GM19452 (cell line): ENCODE results near the gene PUM1.

Source experiments
- ATAC-seq: cut with Tn5 transposase; IDR thresholded peaks from one replicate; pipeline ENCODE4 v1.9.1; 2021; ENCODE audit not compliant: unreplicated experiment

PUM1 gene

DNA sequence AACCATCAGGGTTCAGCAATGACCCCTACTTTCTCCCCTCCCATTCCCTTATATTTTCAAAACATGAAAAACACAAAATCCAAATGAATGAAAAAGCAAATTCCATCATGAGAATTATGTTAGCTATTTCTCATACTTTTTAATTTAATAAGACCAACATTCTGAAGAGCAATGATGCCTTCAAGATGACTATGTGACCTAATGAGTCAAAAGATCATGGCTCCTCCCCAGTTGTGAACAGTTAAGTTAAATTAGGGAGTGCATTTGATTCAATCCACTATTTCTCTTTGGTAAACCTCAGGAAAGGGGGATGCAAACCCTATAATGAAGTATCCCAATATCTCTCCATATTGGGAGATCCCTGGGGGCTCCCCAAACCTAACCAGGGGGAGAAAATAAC, 36.5 kb downstream of the PUM1 start:
- ATAC-seq, result no peak

DNA sequence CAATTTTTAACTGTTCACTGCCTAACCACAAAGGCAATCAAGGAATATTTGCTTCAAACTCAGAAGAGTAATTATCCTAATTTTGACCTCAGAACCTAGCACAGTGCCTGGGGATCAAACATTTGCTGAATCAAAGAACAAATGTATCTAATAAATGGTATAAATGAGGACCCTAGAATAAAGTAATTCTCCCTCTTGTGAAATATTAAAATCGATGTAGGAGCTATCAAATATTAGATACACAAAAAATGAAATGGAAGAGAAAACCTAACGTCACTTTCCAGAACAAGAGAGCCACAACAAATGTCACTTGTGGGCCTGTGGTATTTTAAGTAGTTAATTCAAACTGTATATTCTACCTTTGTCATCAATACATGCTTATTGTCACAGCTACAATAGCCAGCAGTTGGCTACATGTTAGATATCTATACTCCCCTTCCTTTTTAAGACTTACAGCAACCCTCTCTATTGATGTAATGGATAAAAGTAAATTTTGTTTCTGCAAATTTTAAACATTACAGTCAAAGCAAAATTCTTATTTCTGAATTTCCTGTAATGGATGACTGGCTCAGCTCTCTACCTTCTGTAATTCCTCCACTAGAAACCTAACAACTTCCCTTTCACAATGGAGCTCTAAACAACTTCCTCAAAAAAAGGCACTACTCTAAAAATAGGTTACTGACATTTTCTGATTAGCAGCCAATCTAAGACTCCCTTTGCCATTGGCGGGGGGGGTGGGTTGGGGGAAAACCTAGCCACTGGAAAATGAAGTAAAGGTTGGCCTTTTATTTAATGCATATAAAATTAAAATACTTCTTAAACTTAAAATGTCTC, 37.6 kb downstream of the PUM1 start:
- no peak for ATAC-seq

DNA sequence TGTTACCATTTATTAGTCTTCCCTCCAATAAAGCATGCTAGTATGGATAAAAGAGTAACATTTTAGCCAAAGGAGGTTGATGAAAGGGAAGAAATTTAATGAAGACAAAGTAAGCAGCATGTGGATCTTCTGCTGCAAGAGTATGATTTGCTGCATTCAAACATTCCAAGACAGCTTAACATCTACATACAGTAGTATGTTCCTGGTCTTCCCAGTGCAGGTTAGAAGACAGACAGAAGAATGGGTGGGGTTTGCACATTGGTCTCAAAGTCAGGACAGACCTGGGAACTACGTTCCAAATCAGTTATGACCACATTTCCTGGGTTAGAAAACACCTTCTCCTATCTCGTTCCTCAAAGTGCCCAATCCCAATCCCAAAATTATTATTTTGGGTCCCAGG, 43.3 kb downstream of the PUM1 start:
- no peak for ATAC-seq

DNA sequence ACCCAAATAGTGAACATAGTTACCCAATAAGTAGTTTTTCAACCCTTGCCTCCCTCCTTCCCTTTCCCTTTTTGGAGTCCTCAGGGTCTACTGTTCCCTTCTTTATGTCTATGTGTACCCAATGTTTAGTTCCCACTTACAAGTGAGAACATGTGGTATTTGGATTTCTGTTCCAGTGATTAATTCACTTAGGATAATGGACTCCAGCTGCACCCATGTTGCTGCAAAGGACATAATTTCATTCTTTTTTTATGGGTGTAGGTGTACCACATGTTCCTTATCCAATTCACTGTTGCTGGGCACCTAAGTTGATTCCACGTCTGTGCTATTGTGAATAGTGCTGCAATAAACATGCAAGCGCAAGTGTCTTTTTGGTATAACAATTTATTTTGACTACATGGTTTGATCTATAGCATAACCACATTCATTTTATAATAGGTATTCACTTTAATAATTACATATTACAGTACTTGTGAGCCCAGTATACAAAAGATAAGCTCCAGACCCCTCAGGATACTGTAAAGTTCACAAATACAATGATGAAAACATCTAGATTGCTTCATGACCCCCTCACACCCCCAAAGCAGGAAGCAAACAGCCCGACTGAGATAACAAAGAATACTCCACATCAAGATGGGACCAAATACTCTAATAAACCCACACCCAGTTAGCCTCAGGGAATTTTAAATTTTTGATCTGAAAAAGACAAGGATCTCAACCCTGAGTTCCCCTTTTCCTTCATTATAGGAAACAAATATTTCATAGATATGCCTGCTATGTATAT, 45.3 kb downstream of the PUM1 start:
- no peak for ATAC-seq

DNA sequence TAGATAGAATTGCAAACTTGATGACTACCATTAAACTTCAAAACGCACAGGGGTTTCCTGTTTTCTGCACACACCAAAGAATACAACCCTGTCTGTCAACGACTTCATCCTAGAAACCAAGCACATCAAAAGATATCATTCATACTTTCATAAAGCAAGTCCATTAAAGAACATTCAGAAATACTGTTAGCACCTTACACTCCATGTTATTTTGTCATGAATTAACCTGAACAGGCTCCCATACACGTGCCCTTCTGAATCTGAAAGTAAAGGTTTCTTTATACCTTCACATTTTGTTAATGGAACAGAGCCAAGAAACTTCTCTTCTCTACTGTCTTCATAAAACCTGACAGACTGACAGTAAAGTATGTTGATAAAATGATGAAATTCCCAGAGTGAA, 46.1 kb downstream of the PUM1 start:
- no peak for ATAC-seq

DNA sequence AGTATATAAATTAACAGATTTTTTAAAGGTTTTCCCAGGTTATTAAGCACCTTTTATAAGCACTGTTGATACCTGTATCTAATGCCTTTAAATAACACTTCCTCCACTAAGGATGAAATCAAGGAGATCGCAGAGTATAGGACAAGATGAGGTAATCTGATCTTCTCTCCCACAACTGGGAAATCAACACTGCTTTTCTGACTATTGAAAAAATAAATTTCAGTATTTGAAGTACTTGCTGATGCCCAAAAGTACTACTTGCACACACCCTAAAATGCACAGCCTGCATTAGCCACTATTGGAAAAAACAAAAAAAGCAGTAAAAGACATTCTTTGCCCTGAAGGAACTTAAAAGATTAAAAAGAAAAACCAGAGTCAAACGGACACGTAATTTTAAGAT, 48.6 kb downstream of the PUM1 start:
- ATAC-seq, result no peak

DNA sequence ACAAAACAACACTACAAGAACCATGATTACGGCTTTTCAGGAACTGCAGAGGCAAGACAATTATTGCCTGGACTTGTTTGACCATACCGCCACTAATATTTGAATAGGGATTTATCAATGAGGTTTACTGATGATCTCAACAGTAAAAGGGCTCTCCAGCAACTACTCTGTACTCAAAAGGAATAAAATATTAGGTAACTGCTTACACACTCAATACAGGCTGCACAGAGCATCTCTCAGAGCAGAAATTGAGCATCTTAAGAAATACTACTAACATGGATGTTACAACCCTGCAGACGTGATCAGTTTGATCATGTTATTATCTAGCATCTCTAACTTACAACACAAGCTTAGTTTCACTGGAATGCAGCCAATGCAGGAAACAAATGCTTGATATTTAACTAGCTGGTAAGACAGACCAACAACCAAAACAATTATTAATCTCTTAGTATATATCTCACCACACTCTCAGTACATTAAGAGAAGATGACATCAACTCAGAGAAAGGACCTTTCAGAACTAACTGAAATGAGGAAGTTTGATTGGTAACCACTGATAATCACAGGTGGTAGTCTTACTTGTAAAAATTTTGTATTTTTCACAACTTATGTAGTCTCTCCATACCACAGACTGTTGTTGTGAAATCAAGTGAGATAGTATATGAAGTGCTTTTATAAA, 52.2 kb downstream of the PUM1 start:
- peak; percentile 69 for ATAC-seq

DNA sequence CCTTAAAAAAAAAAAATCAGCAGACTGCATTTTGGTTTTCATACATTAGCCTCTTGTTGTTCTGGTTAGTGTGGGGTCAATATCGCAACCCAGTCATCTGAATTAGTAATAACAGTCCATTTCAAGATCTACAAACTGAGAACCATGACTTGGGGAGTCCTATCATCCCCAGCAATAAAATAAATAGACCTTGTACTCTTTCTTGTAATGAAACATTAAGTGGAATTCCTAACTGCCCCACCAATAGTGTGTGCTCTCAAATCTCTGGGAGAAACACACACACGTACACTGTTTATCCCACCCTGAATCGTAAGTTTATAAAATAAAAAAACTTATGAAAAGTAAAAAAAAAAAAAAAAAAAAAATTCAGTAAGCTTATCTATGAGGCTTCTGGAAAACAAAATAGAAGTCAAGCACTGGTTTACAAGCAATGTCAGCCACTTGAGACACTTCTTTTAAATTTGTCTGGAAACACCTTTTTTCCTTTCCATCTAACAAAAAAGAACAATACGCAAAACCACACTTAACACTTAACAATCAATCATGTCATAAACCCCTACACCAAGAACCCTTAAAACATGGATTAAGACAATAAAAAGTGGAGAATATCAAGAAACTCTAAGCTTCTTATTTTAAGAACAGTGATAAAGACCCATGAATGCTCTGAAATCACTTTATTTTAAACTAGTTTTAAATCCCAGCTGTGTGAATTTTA, 53.1 kb downstream of the PUM1 start:
- no peak for ATAC-seq

DNA sequence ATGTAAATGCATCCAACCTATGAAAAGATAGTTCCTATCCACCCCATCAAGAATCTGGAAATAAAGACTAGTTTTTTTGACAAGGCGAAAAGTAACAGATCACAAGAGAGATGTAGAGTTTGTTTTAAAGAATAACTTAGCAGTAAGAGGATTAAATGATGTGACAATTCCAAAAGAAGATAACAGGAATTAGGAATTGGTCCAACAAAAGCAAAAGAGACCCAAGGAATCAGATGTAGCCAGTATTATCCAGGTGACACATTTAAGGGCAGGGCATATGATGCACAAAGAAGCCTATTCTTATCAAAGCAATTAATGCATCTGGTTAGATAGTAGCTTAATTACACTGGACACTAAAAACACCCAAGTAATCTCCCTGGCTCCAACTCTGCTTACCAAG, 53.8 kb downstream of the PUM1 start:
- ATAC-seq, result no peak

DNA sequence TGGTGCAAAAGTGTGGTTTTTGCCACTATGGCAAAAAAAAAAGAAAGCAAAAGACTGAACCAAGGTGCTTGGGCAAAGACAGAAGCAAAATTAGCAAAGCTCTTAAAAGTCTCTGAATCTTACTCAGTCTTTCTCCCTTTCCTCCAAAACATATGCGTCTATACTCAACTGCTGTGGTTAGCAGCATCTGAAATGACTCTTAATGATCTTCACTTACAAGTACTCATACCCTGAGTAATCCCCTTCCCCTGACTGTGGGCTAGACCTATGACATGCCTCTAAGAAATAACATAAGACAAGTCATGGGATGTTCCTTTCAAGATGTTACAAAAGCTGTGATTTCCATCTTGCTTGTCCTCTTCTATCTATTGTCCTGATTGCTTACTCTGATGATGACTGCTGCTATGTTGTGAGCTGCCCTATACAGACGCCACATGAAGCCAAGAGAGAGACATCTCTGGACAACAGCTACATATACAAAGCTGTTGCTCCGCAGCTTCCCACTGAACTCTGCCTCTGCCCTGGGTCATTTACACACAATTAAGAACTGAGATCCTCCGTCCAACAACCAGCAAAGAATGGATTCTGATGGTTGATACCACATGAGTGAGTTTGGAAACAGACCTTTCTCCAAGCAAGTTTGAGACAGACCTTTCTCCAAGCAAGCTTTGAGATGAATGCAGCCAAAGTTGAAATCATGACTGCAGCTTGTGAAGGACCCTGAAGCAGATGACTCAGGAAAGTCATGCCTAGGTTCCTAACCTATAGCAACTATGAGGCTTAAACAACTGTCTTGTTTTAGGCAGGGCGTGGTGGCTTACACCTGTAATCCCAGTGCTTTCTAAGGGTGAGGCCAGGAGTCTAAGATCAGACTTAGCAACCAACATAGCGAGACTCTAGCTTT, 55.2 kb downstream of the PUM1 start:
- ATAC-seq, result peak; percentile 55

DNA sequence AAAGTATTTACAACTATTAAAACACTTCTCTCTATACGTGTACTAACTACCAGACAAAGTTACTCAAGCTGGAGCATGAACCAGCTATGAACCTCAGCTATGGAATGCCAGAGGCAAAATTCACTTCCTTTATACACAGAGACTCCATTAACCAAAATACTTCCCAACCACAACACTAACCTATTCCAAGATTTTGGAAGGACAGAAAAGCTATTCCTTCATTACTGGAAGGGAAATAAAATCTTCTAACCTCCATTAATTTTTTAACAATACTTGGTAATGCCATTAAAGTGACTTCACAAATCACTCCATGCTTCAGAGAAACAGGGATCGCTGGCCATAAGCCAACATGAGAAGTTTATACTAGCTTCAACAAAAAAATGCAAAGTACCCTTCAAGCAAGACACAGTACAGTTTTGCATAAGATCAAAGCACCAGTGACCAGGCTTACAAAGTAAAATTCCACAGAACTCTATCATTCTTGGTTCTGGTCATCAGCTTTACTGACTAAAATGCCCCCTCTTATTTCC, 58.0 kb downstream of the PUM1 start:
- ATAC-seq, result no peak

DNA sequence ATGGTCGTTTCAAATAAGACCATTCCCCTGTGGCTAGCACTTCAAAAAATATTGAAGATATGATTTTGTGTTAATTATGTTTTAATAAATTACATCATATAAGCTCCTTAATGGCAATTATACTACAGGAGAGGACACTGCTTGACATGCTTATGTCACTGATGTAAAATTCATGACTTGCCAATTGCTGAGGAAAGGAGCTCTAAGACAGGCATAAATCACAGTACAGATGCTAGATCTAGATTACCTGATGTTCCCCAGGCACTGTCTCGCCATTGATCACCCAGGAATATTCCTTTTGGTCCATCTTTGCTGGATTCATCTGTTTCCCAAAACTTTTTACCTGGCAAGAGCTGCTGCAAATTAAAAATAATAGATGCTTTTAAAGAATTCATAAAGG, 58.8 kb downstream of the PUM1 start:
- ATAC-seq, result no peak

DNA sequence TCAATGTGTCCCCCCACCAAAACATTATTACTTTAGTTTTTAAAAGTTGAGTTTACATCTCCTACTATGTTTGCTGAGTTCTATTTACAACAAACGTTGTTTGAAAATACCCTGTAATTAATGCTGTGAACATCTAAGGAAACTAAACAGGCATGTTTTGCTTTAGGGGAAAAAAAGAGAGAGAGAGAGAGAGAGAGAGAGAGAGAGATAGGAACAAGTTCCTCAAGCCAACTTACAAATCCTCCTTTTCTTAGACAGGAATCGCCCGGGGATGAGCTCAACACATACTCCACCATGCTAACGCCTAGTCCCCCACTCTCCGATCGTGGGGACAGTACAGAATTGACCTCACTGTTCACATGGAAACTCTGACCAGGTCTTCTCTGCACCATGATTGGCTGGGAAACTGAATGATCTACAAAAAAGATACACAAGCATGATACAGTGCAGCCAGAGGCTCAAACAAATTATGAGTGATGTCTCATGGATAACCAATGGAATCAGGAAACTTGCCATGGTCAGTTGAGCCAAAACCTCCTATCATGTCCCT, 59.8 kb downstream of the PUM1 start:
- no peak for ATAC-seq

DNA sequence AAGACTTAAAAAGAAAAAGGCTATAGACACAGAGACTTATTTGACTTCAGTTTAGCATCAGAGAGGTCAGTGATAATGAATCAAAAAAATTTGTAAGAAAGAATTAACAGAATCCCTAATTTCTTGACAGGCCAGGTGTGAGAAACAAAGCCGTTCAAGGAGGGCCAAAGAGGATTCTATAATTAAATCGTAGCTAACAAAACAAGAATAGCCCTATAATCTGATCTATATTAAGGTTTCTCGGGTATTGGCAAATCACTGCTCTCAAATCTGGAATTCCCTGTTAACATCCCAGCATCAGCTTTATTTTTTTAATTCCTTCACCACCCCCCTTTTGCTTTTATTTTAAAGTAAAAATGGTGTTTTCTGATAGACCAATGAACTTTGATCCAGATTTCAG, 60.3 kb downstream of the PUM1 start:
- no peak for ATAC-seq

DNA sequence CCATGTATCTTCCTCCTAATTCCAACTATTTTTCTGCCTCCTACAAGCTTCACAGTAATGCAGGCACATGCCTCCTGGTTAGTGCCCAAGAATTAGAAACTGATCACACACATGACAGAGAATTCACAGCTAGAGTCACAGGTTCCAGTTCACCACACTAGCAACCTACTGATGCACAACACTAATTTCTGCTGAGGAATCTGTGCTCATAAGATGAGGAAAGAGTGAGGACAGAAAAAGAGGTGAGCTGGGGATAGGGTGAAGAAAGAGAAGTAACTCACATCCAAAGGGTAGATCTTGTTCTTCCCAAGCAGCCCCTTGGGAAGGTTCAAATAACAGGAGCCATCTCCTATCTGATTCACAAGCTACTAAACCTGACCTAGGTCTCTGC, 61.3 kb downstream of the PUM1 start:
- ATAC-seq, result no peak

DNA sequence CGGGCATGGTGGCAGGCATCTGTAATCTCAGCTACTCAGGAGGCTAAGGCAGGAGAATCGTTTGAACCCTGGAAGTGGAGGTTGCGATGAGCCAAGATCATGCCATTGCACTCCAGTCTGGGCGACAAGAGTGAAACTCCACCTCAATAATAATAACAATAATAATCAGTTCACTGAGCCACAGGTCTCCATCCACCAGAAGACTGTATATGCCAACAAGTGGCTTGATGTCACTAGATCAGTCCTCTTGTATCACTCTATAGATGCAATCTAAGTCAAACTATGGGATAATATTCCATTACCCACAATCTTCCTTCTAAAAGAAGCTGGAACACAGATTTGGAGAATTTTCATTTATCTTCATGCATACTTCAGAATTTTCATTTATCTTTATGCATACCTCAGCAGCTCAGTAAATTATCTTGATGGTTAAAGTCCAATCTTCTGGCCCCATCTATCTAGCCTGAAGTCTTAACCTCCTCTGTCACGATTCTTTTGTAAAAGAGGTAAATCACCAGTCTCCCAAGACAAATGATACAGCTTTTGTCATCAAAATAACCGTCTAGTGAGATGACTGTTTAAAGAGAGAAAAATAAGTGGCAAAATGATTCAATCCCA, 61.8 kb downstream of the PUM1 start:
- no peak for ATAC-seq

DNA sequence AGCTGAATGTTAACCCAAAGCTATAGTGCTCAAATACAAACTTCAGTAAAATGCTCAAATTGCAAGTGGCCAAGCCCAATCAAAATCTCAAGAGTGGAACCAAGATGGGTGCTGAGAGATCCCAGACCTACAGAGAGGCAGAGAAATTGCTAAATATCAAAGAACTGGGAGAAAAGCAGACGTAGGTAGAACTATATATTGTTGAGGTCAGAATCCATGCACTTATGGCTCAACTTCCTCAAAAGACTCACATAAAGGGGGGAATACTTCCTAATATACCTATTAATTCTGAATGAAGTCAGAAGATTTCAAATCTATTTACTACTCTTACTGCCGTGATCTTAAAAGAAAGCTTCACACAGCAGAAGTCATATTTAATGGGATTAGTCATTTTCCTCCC, 65.2 kb downstream of the PUM1 start:
- ATAC-seq, result no peak

DNA sequence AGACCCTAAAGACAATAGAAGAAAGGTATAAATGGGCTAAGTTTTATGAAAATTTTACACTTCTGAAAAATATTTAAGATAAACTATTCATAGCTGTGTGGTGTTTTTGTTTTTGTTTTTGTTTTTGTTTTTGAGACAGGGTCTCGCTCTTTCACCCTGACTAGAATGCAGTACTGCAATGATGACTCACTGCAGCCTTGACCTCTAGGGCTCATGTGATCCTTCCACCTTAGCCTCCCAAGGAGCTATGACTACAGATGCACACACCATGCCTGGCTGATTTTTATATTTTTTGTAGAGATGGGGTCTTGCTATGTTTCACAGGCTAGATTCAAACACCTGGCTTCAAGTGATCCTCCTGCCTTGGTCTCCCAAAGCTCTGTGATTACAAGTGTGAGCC, 66.6 kb downstream of the PUM1 start:
- no peak for ATAC-seq

DNA sequence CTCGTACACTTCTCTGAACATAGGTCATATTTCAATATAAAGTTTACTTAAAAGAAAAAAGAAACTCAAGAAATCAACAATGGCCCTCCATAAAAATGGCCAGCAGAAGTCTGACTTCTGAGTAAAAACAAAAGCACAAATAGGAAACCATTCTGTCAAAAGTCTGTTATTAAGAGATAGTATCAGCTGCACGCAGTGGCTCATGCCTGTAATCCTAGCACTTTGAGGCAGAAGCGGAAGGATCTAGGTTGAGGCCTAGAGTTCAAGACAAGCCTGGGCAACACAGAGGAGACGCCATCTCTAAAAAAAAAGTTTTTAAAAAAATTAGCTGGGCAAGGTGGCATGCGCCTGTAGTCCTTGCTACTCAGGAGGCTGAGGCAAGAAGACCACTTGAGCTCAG, 67.3 kb downstream of the PUM1 start:
- no peak for ATAC-seq
